ENCODE measurements around the gene TNFRSF4. TPM values are rescaled to one million over a fixed set of nuclear protein-coding genes. Genes with fewer than 3 reads are reported as not detected.

The TNFRSF4 gene
- 1 to 10 TPM in 2 of 3 donors, under 1 TPM in 1; 0.64 to 2.3 (median 1.6) TPM for total RNA-seq

GRCh38 chr1:1213345-1214265, at the start of gene TNFRSF4:
Gene TNFRSF4 (minus strand): TSS chr1:1214153. CDS start chr1:1214127, 26 bp downstream.
- Histone ChIP-seq H3K4me3 (peak within 1 kb of the TSS; percentile 23 to 60 (median 40)), H3K9me3 (no peaks in the 10 kb centered on the region), H3K27ac (peak within 1 kb of the TSS in 1 of 2 donors; percentile 55), H3K27me3 (no peaks in the 10 kb centered on the region), H3K4me1 (peaks cover 0 to 6% of the 10 kb centered on the region in 2 donors), H3K36me3 (no peaks in the 10 kb centered on the region)
- no peak for DNase-seq (ENCODE audit: low spot score in 2 of 2)
- intact Hi-C loops (cut with DNase I; ENCODE audit: low total_unique reads): no loop called here
- no peak for TF ChIP-seq POLR2AphosphoS5 (IDR thresholded peaks at IDR 0.05)
- TF ChIP-seq POLR2A (IDR thresholded peaks at IDR 0.05): no peak
- TF ChIP-seq, protein P1, sequence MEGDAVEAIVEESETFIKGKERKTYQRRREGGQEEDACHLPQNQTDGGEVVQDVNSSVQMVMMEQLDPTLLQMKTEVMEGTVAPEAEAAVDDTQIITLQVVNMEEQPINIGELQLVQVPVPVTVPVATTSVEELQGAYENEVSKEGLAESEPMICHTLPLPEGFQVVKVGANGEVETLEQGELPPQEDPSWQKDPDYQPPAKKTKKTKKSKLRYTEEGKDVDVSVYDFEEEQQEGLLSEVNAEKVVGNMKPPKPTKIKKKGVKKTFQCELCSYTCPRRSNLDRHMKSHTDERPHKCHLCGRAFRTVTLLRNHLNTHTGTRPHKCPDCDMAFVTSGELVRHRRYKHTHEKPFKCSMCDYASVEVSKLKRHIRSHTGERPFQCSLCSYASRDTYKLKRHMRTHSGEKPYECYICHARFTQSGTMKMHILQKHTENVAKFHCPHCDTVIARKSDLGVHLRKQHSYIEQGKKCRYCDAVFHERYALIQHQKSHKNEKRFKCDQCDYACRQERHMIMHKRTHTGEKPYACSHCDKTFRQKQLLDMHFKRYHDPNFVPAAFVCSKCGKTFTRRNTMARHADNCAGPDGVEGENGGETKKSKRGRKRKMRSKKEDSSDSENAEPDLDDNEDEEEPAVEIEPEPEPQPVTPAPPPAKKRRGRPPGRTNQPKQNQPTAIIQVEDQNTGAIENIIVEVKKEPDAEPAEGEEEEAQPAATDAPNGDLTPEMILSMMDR (IDR thresholded peaks at IDR 0.05): no peak

DNA sequence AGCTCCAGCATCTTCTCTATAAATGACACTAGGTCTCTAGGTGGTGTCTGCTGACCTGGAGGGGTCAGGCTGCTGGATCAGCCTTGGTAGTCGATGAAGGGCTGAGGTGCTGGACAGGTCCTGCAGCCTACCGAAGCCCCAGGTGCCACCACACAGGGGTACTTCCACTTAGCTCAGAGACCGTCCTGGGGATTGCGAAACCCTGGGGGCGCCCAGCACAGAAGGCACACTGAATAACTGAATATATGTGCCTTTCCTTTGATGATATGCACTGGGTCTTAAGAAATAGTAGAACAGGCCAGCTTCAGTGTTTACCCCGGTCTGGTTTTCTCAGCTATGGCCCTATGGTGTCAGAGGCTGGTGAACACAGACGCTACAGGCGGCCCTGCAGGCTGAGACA, 48.8 kb upstream of the TNFRSF4 start:
- Histone ChIP-seq H3K36me3 (peaks cover 8% of the 10 kb centered on the region), H3K4me3 (no peak overlapping the region), H3K27me3 (no peaks in the 10 kb centered on the region), H3K9me3 (no peaks in the 10 kb centered on the region), H3K4me1 (no peaks in the 10 kb centered on the region), H3K27ac (no peak overlapping the region)
- no peak for TF ChIP-seq POLR2A (IDR thresholded peaks at IDR 0.05)
- no peak for TF ChIP-seq POLR2AphosphoS5 (IDR thresholded peaks at IDR 0.05)
- TF ChIP-seq, protein P1 (IDR thresholded peaks at IDR 0.05): no peak
- intact Hi-C loops (cut with DNase I; ENCODE audit: low total_unique reads): no loop called here
- DNase-seq (ENCODE audit: low spot score in 2 of 2): no peak

- Histone ChIP-seq H3K4me1 (no peaks in the 10 kb centered on the region), H3K9me3 (no peaks in the 10 kb centered on the region), H3K27ac (no peak overlapping the region), H3K27me3 (no peaks in the 10 kb centered on the region), H3K4me3 (no peak overlapping the region), H3K36me3 (peaks cover 8% of the 10 kb centered on the region)
- DNase-seq (ENCODE audit: low spot score in 2 of 2): no peak
- intact Hi-C loops (cut with DNase I; ENCODE audit: low total_unique reads): no loop called here
- TF ChIP-seq, protein P1 (IDR thresholded peaks at IDR 0.05): no peak
- no peak for TF ChIP-seq POLR2A (IDR thresholded peaks at IDR 0.05)
- TF ChIP-seq POLR2AphosphoS5 (IDR thresholded peaks at IDR 0.05): no peak
Observed at GRCh38 chr1:1262071-1262470, 48.1 kb upstream of the TNFRSF4 start.

DNA sequence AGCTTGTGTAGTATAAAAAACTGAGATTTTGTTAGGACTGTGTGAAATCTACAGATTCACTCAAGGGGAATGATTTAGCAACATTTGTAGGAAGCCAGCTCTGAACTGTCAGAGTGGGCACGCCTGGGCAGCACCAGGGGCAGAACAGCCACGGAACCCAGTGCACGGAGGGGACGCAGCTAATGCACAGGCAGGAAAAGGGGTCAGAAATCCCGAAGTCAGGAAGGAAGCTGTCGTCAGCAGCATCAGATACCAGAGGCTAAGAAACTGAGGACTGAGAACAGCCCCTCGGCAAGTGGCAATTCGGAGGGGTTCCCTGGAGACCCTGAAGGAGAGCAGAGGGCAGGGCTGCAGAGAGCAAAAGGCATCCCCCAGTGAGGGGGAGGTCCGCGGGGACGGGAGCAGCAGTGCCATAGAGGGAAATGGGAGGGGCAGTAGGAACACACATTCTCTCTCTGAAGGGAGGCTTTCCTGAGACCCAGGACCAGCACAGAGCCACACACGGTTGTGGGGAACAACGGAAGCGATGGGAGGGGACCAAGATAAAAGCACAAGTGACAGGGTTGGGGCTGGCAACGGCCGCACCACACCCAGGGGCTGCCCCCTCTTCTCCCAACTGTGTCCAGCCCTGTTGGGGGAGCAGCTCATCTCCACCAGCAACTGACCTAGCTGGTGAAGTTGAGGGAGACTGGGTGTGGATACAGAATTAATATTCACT, 47.0 kb upstream of the TNFRSF4 start:
- H3K36me3 ChIP-seq: peaks cover 8% of the 10 kb centered on the region
- TF ChIP-seq POLR2A (IDR thresholded peaks at IDR 0.05) (no peak), POLR2AphosphoS5 (IDR thresholded peaks at IDR 0.05) (no peak)
- TF ChIP-seq, protein P1 (IDR thresholded peaks at IDR 0.05): no peak

More for the DNA sequence above, 47.0 kb upstream of the TNFRSF4 start:
- Histone ChIP-seq H3K27me3 (no peaks in the 10 kb centered on the region), H3K27ac (no peak overlapping the region), H3K9me3 (no peaks in the 10 kb centered on the region), H3K4me1 (no peaks in the 10 kb centered on the region), H3K4me3 (no peak overlapping the region)
- intact Hi-C loops (cut with DNase I; ENCODE audit: low total_unique reads): no loop called here
- no peak for DNase-seq (ENCODE audit: low spot score in 2 of 2)
